GM18511 (cell line): ENCODE results near the gene CSF2RB.
A peak's percentile ranks its signal among the peaks of the same experiment; 100 is the strongest.

Experiments used
- ATAC-seq: cut with Tn5 transposase; IDR thresholded peaks from one replicate; pipeline ENCODE4 v1.9.1; 2021; ENCODE audit warnings: mild to moderate bottlenecking, moderate library complexity; ENCODE audit not compliant: unreplicated experiment

The CSF2RB gene

GRCh38 chr22:36887162-36887561 lies 26.3 kb upstream of the CSF2RB start:
- no peak for ATAC-seq

- ATAC-seq = no peak
These were observed 21.8 kb upstream of the CSF2RB start for GRCh38 chr22:36891646-36892045.

- ATAC-seq = no peak
These were observed 21.1 kb upstream of the CSF2RB start for GRCh38 chr22:36892292-36892691.

DNA sequence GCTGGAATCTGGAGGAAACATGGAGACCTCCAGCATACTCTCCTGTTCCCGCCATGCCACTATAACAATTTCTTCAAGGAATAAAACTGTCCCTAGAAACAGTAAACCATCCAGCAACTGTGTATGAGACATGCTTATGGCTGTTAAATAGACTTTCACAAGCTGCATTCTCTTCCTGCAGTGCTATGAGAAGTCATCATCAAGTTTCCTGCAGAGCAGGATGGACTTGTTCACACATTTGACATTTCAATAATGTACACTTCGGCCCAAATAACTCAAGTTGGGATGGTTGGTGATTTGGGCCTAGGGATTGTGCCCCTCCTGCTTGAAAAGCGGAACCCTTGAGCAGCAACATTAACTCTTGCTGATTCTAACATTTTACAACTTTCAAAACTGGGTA lies 20.2 kb upstream of the CSF2RB start:
- ATAC-seq = no peak

DNA sequence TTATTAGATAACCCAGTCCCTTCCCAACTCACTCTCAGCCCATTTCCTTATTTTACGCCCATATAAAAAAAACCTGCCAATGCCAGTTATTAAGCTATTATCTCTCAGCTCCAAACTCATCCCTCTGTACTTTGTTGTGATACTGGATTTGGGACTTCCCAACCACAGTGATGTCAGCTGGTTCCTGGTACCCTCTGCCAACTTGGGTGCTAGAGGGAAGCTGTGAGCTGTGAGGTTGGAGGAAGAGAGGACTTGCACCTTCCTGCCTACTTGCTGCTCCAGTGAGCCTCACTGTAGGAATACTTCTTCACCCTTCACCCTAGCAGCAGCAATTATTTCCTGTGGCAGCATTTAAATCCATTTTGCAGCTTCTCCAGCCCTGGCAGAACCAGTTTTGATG lies 19.2 kb upstream of the CSF2RB start:
- no peak for ATAC-seq

DNA sequence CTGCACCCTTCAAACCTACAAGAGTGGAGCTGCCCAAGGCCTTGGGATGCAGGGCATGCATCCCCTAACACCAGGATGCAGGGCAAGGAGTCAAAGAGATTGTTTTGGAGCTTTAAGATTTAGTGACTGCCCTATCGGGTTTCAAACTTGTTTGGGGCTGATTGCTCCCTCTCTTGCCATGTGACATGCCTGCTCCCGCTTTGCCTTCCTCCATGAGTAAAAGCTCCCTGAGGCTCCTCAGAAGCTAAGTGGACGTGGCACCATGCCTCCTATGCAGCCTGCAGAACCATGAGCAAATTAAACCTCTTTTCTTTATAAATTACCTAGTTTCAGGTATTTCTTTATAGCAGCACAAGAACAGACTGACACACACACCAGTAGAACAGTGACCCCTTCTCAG lies 15.8 kb upstream of the CSF2RB start:
- no peak for ATAC-seq

- no peak for ATAC-seq
These were observed 14.7 kb upstream of the CSF2RB start for GRCh38 chr22:36898690-36899089.

- no peak for ATAC-seq
These were observed 13.9 kb upstream of the CSF2RB start for GRCh38 chr22:36899498-36899897.

DNA sequence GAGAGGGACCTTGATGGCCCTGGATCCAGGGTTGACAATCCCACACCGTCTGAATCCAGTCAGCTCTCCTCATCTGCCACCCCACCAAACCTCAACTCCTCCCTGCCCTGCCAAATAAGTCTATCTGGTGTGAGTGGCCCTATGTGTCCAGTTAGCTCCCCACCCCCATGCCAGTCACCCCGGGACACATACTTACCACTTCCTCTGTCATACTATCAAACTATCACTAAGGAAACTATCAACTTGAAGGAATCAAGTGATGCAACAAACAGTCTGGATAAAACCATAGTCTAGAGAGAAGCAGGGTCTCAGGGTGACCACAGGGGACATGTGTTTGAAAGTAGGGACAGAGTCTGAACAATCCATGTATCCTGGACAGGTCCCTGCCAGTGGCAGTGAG lies 13.2 kb upstream of the CSF2RB start:
- ATAC-seq = no peak

GRCh38 chr22:36900880-36901279 lies 12.5 kb upstream of the CSF2RB start:
- ATAC-seq = no peak

DNA sequence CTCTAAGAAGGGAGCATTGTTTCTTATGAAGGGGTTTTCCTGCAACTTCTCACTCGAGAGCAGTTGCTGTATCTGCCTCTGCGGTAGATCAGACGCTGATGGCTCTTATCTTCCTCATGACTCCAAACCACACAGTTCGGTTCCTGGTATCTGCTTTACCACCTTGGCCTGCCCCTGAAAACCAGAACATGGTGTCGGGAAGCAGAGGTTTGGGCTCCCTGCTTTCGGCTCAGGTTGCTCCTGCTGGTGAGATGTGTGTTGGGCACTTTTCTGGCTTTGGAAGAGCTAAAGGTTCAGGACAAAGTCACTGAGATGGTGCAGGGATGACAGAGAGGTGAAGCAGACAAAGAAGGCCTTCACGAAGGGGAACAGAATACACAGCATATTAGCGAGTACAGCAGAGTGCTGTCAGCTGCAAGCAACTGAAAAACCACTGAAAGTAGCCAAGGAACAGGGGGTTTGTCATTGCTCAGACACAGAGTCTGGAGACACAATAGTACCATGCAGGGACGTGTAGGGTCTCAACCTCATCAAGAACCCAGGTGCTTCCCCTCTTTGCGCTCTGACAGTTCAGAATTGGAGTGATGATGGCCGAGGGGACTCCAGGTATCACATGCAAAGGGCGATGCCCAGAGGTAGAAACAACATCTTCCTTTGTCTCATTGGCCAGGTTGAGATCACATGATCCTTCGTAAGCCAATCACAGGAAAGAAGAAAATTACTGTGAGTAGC lies 11.9 kb upstream of the CSF2RB start:
- ATAC-seq = peak; percentile 82

DNA sequence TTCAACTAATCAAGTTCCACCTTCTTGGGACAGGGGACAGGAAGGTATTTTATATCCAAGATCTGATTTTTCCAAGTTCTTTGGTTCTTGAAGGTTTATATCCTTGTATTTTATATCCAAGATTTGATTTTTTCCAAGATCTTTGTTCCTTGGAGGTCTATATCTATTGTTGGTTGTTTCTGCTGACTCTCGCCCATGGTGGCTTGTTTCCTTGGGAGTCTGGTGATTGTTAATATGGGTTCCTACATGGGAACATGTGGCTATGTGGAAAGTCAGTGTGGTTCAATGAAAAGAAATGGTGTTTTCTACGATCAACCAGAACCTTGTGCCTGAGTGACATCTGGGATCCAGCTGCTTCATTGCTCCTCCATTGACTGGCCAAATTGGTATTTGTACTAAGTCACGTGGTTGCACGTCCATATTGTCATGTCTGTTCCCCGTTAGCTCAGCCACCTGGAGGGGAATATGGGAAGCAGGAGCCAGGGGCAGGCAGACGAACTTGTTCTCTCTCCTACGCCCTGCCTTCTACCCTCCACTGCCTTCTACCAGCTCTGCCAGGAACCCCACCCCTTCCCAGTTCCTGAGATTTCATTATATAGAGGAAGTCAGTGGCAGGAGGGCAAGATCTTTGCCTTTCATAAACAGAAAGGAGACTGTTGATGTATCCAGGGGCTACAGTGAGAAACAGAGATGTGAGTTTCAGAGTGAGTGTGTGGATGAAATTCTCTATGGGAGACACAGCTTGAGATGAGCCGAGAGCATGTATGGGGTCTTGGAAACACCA lies 11.1 kb upstream of the CSF2RB start:
- no peak for ATAC-seq

- ATAC-seq = no peak
These were observed 9.1 kb upstream of the CSF2RB start for GRCh38 chr22:36904260-36904880.

GRCh38 chr22:36907253-36908195 lies 5.9 kb upstream of the CSF2RB start:
- no peak for ATAC-seq

DNA sequence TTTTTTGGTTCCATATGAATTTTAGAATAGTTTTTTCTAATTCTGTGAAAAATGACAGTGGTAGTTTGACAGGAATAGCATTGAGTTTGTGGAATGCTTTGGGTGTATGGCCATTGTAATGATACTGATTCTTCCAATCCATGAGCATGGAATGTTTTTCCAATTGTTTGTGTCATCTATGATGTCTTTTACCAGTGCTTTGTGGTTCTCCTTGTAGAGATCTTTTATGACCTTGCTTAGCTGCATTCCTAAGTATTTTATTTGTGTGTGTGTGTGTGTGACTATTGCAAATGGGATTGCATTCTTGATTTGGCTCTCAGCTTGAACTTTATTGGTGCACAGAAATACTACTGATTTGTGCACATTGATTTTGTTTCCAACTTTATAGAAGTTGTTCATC lies 3.0 kb upstream of the CSF2RB start:
- ATAC-seq = no peak

DNA sequence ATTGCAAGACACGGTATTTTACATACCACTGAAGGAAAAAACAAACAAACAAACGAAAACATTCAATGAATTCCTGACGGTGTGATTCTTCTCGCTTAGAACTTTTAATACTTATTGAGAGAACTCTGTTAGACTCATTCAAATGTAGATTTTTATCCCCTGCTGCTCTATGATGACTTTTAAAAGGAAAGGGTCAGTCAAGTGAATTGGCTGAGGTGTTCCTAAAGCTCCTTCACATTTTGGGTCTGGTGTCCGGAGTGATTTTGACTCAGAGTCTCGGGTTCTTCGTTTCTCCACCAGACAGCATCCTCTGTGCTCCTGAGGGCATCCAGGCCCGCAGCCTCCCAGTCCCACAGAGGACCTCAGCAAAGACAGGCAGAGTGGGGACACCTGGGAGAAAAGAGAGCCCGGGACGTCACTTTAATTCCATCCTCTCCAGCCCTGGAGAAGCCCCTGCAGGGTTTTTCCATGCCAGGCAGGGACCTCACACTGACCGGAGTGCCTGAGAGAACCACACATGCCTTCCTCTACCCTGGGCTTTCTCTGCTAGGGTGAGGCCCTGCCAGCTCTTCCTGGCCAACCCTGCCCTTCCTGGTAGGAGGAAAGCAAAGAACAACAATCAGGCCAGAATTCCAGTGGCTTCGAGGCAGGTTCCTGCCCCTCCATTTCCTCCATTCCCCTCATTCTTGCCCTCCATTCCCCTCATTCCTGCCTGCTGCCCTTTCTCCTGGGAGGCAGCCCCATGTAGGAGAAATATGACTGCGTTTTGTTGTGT lies 1.4 kb upstream of the CSF2RB start:
- ATAC-seq = no peak

- no peak for ATAC-seq
These were observed 568 bp upstream of the CSF2RB start for GRCh38 chr22:36912694-36913426.

DNA sequence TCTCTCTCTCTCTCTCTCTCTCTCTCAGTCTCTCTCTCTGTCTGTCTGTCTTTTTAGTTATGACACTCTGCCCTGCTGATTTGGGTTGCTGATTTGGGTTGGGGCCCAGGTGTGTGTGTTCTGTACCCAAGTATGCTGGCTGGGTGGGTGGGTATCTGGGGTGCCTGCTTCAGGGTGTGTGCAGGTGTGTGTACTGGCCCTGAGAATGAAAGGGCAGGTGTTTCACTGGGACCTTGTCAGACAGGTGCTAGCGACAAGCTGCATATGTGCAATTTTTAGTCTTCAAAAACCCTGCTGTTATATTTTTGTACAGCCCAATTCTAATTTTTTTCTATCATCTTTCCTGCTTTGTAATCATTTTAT lies 943 bp downstream of the CSF2RB start:
- ATAC-seq = no peak

DNA sequence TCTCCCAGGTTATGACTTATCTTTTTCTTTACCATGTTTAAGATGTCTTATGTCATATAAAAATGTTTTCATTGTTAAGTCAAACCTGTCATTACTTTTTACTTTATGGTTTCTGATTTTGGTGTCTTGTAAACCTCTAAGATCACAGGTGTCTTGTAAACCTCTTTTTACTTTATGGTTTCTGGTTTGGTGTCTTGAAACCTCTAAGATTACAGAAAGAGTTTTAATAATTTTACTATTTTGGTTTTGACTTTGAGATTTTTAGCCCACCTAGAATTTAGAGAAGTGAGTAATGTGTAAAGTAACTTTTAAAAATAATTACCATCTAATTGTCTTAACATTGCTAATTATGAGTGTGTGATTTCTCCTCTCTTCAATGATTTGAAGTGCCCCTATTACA lies 2.6 kb downstream of the CSF2RB start:
- ATAC-seq = no peak
